ENCODE data around the gene YTHDF1.
"Not testable (repeated sequence)": the region's sequence is repeated elsewhere in the genome, so short reads cannot be mapped to it uniquely, and the experiment has no call there.

DNA sequence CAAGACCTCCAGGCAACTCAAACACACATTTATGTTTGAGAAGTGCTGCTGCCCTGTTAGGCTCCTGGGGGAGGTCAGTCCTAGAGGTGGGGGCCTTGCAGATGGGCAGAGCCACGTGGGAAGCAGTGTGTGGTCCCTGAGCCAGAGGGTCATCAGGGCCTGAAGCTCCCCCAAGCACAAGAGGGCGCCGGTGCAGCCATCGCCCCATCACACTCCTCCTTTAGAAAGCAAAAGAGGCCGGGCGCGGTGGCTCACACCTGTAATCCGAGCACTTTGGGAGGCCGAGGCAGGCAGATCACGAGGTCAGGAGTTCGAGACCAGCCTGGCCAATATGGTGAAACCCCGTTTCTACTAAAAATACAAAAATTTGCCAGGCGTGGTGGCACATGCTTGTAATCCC lies 58.5 kb downstream of the YTHDF1 start:
- TF ChIP-seq, protein P1, sequence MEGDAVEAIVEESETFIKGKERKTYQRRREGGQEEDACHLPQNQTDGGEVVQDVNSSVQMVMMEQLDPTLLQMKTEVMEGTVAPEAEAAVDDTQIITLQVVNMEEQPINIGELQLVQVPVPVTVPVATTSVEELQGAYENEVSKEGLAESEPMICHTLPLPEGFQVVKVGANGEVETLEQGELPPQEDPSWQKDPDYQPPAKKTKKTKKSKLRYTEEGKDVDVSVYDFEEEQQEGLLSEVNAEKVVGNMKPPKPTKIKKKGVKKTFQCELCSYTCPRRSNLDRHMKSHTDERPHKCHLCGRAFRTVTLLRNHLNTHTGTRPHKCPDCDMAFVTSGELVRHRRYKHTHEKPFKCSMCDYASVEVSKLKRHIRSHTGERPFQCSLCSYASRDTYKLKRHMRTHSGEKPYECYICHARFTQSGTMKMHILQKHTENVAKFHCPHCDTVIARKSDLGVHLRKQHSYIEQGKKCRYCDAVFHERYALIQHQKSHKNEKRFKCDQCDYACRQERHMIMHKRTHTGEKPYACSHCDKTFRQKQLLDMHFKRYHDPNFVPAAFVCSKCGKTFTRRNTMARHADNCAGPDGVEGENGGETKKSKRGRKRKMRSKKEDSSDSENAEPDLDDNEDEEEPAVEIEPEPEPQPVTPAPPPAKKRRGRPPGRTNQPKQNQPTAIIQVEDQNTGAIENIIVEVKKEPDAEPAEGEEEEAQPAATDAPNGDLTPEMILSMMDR (conservative IDR thresholded peaks at IDR 0.05): not testable (repeated sequence)
- TF ChIP-seq ZFX (IDR thresholded peaks at IDR 0.05): not testable (repeated sequence)
